HepG2 (cell line): ENCODE results near the gene NDC1. TPM values are rescaled to one million over a fixed set of nuclear protein-coding genes. Genes with fewer than 3 reads are reported as not detected.

Experiments
- ATAC-seq: fragments of 200-7000 bp; cut with Tn5 transposase; 3 replicates; pipeline ENCODE4 v1.9.1; 2020; ENCODE audit warnings: mild to moderate bottlenecking, moderate library complexity
- BruUV-seq: library from RNA; stranded (reverse); fragments of 400-500 nt; replicated peaks from 2 replicates; lab custom pipeline; 2021; lab: Mats Ljungman, UMichigan
- CTCF ChIA-PET: fragments of 300-600 bp; formaldehyde crosslinking; extraction: SDS; loops from one replicate; lab custom pipeline; 2021; ENCODE audit warnings: low total read pairs, inconsistent platforms, low intra/inter-chr PET ratio; lab: Yijun Ruan, JAX
- POLR2A ChIA-PET: fragments of 350-600 bp; sonication (Branson Sonifier 250); formaldehyde crosslinking; loops from one replicate; lab custom pipeline; 2020; ENCODE audit warnings: antibody characterized with exemption, inconsistent platforms; lab: Yijun Ruan, JAX
- DNase-seq: peaks from one replicate; pipeline ENCODE4 v3.0.0-alpha.2; 2015; ENCODE audit warnings: low spot score
- FAIRE-seq: peaks from 3 replicates; lab custom pipeline; 2011; peaks lifted over from hg19 to GRCh38; lab: Jason Lieb, UNC
- H2AFZ ChIP-seq: one replicate; pipeline ENCODE4 v1.6.1; 2011; ENCODE audit warnings: low read length, inconsistent platforms
- H3K27ac ChIP-seq: fragments of 300-600 bp; 3 replicates; pipeline ENCODE4 v1.8.0; 2011; ENCODE audit warnings: mixed run types, mild to moderate bottlenecking, mixed read lengths, low read length, inconsistent platforms; ENCODE audit not compliant: insufficient read depth; ENCODE audit errors: extremely low read length
- H3K27me3 ChIP-seq, 2 experiments: fragments of 200-600 bp in 1 of 2; 2 replicates in 1 of 2; 3 replicates in 1 of 2; pipeline versions ENCODE4 v1.6.0 to v1.8.0; 2011; ENCODE audit warnings: low read length in 2 of 2, mild to moderate bottlenecking in 2 of 2, moderate library complexity in 2 of 2, inconsistent platforms in 1 of 2; ENCODE audit not compliant: insufficient read depth in 2 of 2, control insufficient read depth in 1 of 2
- H3K36me3 ChIP-seq, 2 experiments: fragments of 200-600 bp in 1 of 2; replicated peaks in 1 of 2; 2 replicates in 1 of 2; 3 replicates in 1 of 2; pipeline versions ENCODE4 v1.5.1 to v1.8.0; 2011; ENCODE audit warnings: low read length in 2 of 2, inconsistent platforms in 1 of 2; ENCODE audit not compliant: insufficient read depth in 2 of 2, control insufficient read depth in 1 of 2
- H3K4me1 ChIP-seq: 2 replicates; pipeline ENCODE4 v1.5.1; 2012; ENCODE audit warnings: low read length, inconsistent platforms; ENCODE audit not compliant: insufficient read depth
- H3K4me2 ChIP-seq: 2 replicates; pipeline ENCODE4 v1.6.0; 2011; ENCODE audit warnings: low read depth, low read length, inconsistent platforms
- H3K4me3 ChIP-seq, 3 experiments: fragments of 200-600 bp in 1 of 3; sonication (generic), shearing (Covaris generic) in 1 of 3; replicated peaks in 1 of 3; 2 replicates each; pipeline ENCODE4 v1.5.1; 2011 to 2016; ENCODE audit warnings: low read length in 3 of 3, inconsistent platforms in 2 of 3, low read depth in 2 of 3, mild to moderate bottlenecking in 2 of 3, control low read depth in 1 of 3, mixed read lengths in 1 of 3; ENCODE audit not compliant: insufficient read depth in 1 of 3
- H3K79me2 ChIP-seq: one replicate; pipeline ENCODE4 v1.6.1; 2011; ENCODE audit warnings: low read length, inconsistent platforms; ENCODE audit not compliant: insufficient read depth
- H3K9ac ChIP-seq: 2 replicates; pipeline ENCODE4 v1.6.0; 2011; ENCODE audit warnings: mild to moderate bottlenecking, low read depth, low read length, inconsistent platforms; ENCODE audit not compliant: insufficient read depth
- H3K9me3 ChIP-seq: 2 replicates; pipeline ENCODE4 v1.5.1; 2012; ENCODE audit warnings: mild to moderate bottlenecking, low read length
- H4K20me1 ChIP-seq: 2 replicates; pipeline ENCODE4 v1.6.0; 2011; ENCODE audit warnings: inconsistent platforms, mild to moderate bottlenecking, low read length, moderate library complexity; ENCODE audit not compliant: insufficient read depth
- GTF2F1 ChIP-seq: fragments of 150-350 bp; IDR thresholded peaks from 2 replicates; pipeline ENCODE4 v1.6.1; 2014; ENCODE audit warnings: low read length
- HCFC1 ChIP-seq: fragments of 150-350 bp; IDR thresholded peaks from 2 replicates; pipeline ENCODE4 v1.6.1; 2014; ENCODE audit warnings: low read depth, low read length
- KMT2A ChIP-seq: sonication (generic); formaldehyde crosslinking; IDR thresholded peaks from 2 replicates; pipeline ENCODE4 v1.4.0; 2020; ENCODE audit warnings: missing genetic modification reagents
- ZNF121 ChIP-seq: sonication (generic); formaldehyde crosslinking; IDR thresholded peaks from 2 replicates; pipeline ENCODE4 v1.5.0; 2020; ENCODE audit warnings: mild to moderate bottlenecking, missing genetic modification reagents
- WGBS: methylation state at CpG from one replicate; pipeline ENCODE4 v1.1.6; 2017; ENCODE audit warnings: low lambda C conversion rate; 5-methylcytosine and 5-hydroxymethylcytosine counted together
- in situ Hi-C: cut with HindIII; loops from 2 replicates; pipeline ENCODE4 v1.10.0; 2017; ENCODE audit warnings: low pct_unique_long_range_greater_than_20kb; ENCODE audit not compliant: extremely low pct_ligation_motif_present
- intact Hi-C: fragments of 100-400 bp; cut with micrococcal nuclease; formaldehyde crosslinking; loops from one replicate; pipeline ENCODE4 v1.10.0; 2022; ENCODE audit not compliant: unreplicated experiment
- polyA plus RNA-seq, 8 experiments: library from polyadenylated mRNA; depleted of rRNA in 3 of 8; stranded (reverse) in 7 of 8; unstranded in 1 of 8; fragments of >200 nt; fragmentation: Illumina TruSeq in 4 of 8; extraction: Trizol in 4 of 8; gene quantifications; 2 replicates each; pipeline versions ENCODE4 v1.2.1 to v1.2.3, GENCODE V29; 2011 to 2016; ENCODE audit warnings: low read depth in 4 of 8, missing spikeins in 1 of 8, mixed read lengths in 1 of 8; ENCODE audit not compliant: insufficient read depth in 1 of 8
- total RNA-seq, 5 experiments: library from RNA; depleted of rRNA; stranded (reverse); fragments of >200 nt; fragmentation: Illumina TruSeq; extraction: Trizol; gene quantifications; 2 replicates each; pipeline ENCODE4 v1.2.3, GENCODE V29; 2016; ENCODE audit warnings: low read depth in 1 of 5
- TF ChIP-seq, protein P1 (sequence below), 2 experiments: fragments of 450-650 bp in 1 of 2; sonication (generic) in 1 of 2; formaldehyde crosslinking in 1 of 2; IDR thresholded peaks; 2 replicates each; pipeline versions ENCODE4 v1.6.1 to v1.8.0; 2016 to 2022; ENCODE audit warnings: antibody characterized with exemption in 1 of 2, mild to moderate bottlenecking in 1 of 2, missing genetic modification reagents in 1 of 2
- TF ChIP-seq, protein P2 (sequence below): sonication (generic); formaldehyde crosslinking; IDR thresholded peaks from 2 replicates; pipeline ENCODE4 v1.8.0; 2022; ENCODE audit warnings: mild to moderate bottlenecking, missing genetic modification reagents
- TF ChIP-seq, protein P3 (sequence below): sonication (generic); formaldehyde crosslinking; IDR thresholded peaks from 2 replicates; pipeline ENCODE4 v1.8.0; 2023; ENCODE audit warnings: mild to moderate bottlenecking, missing genetic modification reagents

The NDC1 gene
- total and polyA plus RNA-seq, 2 of the 13 experiments (the other 11 are each of a cell fraction or from before 2014, with no cell fraction given): 38.1 to 50.9 TPM

DNA sequence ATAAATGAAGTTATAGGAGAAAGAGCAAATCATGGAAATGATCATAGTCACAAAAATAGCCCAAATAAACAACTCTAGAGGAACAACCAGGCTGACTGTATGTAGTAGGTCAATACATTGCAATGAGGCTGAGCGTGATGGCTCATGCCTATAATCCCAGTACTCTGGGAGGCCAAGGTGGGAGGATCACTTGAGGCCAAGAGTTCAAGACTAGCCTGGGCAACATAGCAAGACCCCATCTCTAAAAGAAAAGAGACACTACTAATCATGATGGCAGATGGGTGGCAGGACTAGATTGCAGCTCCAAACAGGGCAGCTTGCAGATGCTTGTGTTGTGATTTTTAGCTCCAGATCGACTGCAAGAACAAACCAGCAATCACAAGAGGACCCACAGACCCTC lies 27.6 kb downstream of the NDC1 start:
- CTCF ChIA-PET: no interaction called here
- in situ Hi-C loops: no loop called here
- H3K27ac ChIP-seq: no peak overlapping the region

DNA sequence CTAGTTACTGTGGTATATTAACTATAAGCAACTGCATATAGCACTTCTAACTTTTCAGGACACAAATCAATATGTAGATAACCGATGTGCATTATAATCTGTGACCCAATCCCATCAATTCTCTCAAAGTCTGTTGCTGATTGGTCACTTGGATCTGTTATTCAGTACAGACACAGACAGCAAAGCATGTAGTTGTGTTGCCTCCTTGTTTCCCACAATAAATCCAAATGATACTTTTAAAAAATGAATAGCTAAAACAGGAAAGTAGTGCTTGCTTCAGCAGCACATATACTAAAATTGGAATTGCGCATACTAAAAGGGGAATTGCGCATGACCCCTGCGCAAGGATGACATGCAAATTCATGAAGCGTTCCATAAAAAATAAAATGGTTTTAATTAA lies 28.1 kb downstream of the NDC1 start:
- in situ Hi-C loops: no loop called here
- WGBS: 97% methylated on average over 5 of the region's 5 CpGs
- intact Hi-C loops: no loop called here
- FAIRE-seq: no peak
- no peak for DNase-seq
- CTCF ChIA-PET: no interaction called here
- Histone ChIP-seq H3K36me3 (peaks cover 7 to 35% of the 10 kb centered on the region in 2 experiments; a peak in 4 of 5 replicates), H3K9me3 (no peaks in the 10 kb centered on the region), H3K9ac (no peak overlapping the region), H2AFZ (no peak overlapping the region), H3K4me2 (no peak overlapping the region), H3K27me3 (no peaks in the 10 kb centered on the region), H4K20me1 (no peaks in the 10 kb centered on the region), H3K27ac (no peak overlapping the region), H3K79me2 (peaks cover 1% of the 10 kb centered on the region), H3K4me3 (no peak overlapping the region), H3K4me1 (peaks cover 6% of the 10 kb centered on the region)
- ATAC-seq: no peak
- POLR2A ChIA-PET: no interaction called here
- no TSS peak for BruUV-seq
- TF ChIP-seq GTF2F1: no peak
- TF ChIP-seq, protein P1, sequence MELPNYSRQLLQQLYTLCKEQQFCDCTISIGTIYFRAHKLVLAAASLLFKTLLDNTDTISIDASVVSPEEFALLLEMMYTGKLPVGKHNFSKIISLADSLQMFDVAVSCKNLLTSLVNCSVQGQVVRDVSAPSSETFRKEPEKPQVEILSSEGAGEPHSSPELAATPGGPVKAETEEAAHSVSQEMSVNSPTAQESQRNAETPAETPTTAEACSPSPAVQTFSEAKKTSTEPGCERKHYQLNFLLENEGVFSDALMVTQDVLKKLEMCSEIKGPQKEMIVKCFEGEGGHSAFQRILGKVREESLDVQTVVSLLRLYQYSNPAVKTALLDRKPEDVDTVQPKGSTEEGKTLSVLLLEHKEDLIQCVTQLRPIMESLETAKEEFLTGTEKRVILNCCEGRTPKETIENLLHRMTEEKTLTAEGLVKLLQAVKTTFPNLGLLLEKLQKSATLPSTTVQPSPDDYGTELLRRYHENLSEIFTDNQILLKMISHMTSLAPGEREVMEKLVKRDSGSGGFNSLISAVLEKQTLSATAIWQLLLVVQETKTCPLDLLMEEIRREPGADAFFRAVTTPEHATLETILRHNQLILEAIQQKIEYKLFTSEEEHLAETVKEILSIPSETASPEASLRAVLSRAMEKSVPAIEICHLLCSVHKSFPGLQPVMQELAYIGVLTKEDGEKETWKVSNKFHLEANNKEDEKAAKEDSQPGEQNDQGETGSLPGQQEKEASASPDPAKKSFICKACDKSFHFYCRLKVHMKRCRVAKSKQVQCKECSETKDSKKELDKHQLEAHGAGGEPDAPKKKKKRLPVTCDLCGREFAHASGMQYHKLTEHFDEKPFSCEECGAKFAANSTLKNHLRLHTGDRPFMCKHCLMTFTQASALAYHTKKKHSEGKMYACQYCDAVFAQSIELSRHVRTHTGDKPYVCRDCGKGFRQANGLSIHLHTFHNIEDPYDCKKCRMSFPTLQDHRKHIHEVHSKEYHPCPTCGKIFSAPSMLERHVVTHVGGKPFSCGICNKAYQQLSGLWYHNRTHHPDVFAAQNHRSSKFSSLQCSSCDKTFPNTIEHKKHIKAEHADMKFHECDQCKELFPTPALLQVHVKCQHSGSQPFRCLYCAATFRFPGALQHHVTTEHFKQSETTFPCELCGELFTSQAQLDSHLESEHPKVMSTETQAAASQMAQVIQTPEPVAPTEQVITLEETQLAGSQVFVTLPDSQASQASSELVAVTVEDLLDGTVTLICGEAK (IDR thresholded peaks at IDR 0.05): no peak
- TF ChIP-seq, protein P1 (CRISPR knock-in tag; IDR thresholded peaks at IDR 0.05): no peak
- TF ChIP-seq HCFC1: no peak

More for the DNA sequence above, 27.6 kb downstream of the NDC1 start:
- peak; percentile 84 for TF ChIP-seq ZNF121 (CRISPR knock-in tag)
- no peak for TF ChIP-seq KMT2A
- TF ChIP-seq, protein P2, sequence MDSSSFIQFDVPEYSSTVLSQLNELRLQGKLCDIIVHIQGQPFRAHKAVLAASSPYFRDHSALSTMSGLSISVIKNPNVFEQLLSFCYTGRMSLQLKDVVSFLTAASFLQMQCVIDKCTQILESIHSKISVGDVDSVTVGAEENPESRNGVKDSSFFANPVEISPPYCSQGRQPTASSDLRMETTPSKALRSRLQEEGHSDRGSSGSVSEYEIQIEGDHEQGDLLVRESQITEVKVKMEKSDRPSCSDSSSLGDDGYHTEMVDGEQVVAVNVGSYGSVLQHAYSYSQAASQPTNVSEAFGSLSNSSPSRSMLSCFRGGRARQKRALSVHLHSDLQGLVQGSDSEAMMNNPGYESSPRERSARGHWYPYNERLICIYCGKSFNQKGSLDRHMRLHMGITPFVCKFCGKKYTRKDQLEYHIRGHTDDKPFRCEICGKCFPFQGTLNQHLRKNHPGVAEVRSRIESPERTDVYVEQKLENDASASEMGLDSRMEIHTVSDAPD: no peak
- TF ChIP-seq, protein P3, sequence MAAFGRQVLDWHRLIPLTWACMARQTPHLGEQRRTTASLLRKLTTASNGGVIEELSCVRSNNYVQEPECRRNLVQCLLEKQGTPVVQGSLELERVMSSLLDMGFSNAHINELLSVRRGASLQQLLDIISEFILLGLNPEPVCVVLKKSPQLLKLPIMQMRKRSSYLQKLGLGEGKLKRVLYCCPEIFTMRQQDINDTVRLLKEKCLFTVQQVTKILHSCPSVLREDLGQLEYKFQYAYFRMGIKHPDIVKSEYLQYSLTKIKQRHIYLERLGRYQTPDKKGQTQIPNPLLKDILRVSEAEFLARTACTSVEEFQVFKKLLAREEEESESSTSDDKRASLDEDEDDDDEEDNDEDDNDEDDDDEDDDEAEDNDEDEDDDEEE (CRISPR knock-in tag): no peak
- H3K27me3 ChIP-seq: no peaks in the 10 kb centered on the region
- FAIRE-seq: no peak
- H3K4me1 ChIP-seq: peaks cover 6% of the 10 kb centered on the region
- peaks cover 4% of the 10 kb centered on the region for H3K79me2 ChIP-seq
- H4K20me1 ChIP-seq: no peaks in the 10 kb centered on the region
- intact Hi-C loops: no loop called here
- no peak overlapping the region for H3K4me3 ChIP-seq
- H3K36me3 ChIP-seq: peaks cover 5 to 34% of the 10 kb centered on the region in 2 experiments; a peak in 4 of 5 replicates
- POLR2A ChIA-PET: no interaction called here
- DNase-seq: no peak
- no peak overlapping the region for H3K4me2 ChIP-seq
- no peak overlapping the region for H3K9ac ChIP-seq
- 100% methylated on average over 2 of the region's 2 CpGs for WGBS
- H3K9me3 ChIP-seq: no peaks in the 10 kb centered on the region
- H2AFZ ChIP-seq: no peak overlapping the region
- no peak for ATAC-seq
- no TSS peak for BruUV-seq
